Activated CD4-positive, CD25-positive, alpha-beta regulatory T cell treated with anti-CD3 and anti-CD28 coated beads, Interleukin-2, amount 50 U/mL, for 72 hours (primary cell): ENCODE measurements around the gene ZNF780B.
A peak's percentile ranks its signal among the peaks of the same experiment; 100 is the strongest.

ENCODE experiments used
- DNase-seq: peaks from one replicate; pipeline ENCODE4 v3.0.0; 2021

ZNF780B gene

DNA sequence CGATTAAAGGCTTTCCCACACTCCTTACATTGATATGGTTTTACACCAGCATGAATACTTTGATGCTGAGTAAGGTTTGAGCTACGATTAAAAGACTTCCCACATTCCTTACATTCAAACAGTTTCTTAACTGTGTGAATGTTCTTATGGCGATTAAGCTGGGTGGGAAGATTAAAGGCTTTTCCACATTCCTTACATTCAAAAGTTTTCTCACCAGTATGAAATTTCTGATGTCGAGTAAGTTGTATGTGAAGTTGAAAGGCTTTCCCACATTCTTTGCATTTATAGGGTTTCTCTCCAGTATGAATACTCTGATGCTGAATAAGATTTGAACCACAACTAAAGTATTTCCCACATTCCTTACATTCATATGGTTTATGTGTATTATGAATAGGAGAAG is 20.0 kb downstream of the ZNF780B start:
- DNase-seq, result no peak

DNA sequence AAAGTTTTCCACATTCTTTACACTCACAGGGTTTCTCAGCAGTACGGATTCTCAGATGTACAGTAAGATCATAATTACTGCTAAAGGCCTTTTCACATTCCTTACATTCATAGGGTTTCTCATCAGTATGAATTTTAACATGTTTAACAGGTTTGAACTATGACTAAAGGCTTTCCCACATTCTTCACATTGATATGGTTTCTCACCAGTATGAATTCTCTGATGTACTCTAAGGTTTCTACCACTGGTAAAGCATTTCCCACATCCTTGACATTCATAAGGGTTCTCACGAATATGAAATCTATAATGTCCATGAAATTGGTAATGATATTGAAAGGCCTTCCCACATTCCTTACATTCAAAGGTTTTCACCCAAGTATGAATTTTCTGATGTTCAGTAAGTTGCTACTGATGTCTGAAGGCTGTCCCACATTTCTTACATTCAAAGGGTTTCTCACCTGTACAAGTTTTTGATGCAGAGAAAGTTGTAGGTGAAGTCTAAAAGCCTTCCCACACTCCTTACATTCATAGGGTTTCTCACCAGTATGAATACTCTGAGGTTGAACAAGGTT is 22.0 kb downstream of the ZNF780B start:
- no peak for DNase-seq

DNA sequence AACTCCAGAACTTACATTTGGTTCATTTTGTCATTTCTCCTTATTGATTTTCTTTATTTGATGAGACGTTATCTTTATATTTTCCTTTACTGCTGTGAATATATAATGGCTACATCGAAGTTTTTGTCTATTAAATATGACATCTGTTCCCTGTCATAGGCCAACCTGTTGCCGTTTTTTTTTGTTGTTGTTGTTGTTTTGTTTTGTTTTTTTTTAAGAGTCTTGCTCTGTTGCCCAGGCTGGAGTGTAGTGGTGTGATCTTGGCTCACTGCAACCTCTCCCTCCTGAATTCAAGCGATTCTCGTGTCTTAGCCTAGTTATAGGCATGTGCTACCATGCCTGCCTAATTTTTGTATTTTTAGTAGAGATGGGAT is 29.4 kb downstream of the ZNF780B start:
- DNase-seq, result no peak

DNA sequence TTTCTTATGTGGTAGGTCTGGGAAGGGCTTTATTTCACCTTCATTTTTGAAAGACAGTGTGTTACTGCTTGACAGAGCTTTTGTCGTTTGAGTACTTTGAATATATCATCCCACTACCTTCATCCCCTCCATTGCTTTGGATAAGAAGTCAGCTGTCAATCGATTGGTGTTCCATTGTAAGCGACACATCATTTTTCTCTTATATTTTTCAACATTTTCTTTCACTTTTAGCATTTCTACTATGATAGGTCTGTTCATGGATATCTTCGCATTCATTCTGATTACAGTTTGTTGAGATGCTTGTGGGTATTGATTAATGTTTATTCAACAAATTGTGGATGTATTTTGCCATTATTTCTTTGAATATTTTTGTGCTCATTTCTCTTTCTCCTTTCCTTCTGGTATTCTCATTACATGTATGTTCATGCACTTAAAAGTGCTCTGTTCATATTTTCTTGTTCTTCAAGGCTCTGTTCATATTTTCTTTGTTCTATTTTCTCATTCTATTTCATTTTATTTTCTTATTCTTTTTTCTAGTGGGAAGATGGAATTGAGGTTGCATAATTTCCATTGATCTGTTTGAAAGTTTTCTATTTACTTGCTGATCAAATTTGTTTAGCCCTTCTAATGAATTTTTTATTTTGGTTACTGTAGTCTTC is 30.0 kb downstream of the ZNF780B start:
- no peak for DNase-seq

DNA sequence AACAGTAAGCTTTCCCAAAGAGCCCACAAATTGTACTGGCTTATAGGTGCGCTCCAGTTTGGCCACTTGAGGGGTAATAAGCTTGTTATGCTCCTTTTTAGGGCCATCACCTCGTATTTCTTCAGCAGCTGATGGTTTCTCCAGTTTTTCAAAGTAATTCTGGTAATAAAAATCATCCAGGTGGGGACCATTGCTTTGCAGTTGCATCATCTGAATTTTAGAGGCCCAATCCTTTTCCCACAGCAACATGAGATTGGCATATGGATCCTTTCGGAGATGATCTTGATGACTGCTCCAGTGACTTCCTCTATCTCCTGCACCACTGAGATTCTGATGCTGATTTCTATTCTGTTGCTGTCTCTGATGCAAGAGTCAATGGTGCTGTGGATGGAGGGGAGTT is 32.1 kb downstream of the ZNF780B start:
- DNase-seq, result no peak

DNA sequence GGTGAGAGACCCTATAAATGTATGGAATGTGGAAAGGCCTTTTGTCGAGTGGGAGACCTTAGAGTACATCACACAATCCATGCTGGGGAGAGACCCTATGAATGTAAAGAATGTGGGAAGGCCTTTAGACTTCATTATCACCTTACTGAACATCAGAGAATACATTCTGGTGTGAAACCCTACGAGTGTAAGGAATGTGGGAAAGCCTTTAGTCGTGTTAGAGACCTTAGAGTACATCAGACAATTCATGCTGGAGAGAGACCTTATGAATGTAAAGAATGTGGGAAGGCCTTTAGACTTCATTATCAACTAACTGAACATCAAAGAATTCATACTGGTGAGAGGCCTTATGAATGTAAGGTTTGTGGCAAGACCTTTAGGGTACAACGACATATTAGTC is 42.0 kb downstream of the ZNF780B start:
- no peak for DNase-seq

DNA sequence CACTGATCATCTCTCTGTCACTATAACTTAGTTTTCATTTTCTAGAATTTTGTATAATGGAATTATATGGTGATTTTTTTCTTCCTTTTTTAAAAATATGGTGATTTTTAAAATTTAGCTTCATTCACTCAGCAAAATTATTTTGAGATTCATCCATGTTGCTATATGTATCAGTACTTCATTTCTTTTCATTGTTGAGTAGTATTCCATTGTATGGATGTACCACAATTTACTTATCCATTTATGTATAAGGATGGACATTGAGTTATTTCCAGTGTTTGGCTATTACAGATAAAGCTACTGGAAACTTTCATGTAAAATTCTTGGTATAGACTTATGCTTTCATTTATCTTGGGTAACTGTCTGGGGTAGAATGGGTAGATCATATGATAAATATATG is 46.4 kb downstream of the ZNF780B start:
- DNase-seq, result no peak

DNA sequence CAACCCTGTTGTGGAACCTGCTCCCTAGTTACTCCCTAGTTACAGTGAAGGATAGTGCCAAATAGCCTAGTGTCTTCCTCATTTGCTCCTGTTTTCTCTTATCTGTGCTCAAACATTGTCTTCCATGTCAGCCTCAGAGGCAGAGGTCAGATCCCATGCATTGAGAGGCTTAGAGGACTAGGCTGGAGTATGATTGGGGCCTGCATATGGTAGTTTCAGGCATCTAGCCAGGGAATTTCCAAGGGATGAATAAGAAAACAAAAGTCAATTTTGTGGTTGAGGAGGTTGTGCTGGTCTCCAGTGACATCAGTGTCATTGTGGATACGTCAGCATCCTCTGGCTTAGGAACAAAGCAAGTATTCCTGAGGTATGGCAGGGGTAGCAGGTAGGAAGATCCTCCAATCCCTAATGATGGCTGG is 49.7 kb downstream of the ZNF780B start:
- no peak for DNase-seq

DNA sequence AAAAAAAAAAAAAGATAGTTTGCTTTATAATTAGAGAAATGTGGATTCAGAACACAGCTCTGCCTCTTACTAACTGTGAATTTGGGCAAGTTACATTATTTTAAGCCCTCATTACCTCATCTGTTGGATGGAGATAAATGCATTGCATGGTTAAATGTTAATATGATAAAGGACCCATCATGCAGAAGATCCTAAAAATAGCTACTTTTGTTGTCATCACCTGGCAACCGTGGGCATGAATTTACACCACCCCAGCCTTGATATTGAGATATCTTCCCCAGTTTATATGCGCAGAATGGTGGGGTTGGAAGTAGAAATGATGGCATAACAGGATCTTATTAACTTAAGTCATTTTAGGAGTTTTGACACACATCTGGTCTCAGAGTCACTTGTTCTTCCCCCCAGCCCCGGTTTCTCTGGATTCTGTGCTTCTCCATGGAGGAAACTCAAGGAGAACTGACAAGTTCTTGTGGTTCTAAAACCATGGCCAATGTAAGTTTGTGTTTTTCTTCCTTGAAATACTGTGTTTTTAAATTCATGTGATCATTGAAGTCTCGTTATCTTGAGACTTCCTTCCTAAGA is 50.2 kb downstream of the ZNF780B start:
- DNase-seq, result no peak

DNA sequence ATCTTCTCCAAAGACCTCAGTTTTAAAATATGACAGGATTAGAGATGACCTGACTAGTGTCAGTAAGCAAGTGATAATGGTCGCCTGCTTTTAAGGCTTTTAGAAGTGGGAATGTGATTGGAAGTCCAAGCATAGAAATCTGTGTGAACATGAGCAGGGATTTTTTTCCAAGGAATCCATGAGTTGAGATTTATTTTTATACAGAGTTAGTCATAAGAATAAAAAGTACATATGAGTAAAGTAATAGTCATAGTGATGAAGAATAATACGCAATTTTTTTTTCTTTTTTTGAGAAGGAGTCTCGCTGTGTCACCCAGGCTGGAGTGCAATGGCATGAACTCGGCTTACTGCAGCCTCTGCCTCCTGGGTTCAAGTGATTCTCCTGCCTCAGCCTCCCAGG is 57.5 kb downstream of the ZNF780B start:
- DNase-seq, result no peak

DNA sequence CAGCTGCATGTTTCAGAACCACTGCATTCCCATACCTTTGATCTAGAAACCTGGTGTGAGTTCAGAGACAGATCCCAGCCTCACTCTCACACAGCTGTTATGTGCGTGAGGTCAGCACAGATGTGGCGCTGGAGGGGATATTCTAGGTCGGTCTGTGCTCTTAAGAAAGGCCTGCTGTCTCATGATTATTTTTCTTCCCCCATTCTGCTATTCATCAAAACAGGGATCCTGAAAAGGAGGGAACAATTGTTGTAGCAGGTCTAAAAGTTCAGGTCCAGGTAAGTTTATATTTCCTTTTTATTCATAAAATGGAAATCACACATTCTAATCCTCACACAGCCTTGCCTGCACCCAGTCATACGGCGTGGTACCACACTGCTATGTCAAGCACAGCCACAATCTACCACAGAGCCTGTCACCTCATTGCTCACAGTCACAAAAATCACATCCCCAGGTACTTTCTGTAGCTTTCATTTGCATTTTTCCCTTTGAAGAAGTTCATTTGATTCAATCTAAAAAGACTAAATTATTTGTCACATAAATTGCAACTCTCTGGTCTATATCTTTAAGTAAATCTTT is 58.3 kb downstream of the ZNF780B start:
- no peak for DNase-seq

DNA sequence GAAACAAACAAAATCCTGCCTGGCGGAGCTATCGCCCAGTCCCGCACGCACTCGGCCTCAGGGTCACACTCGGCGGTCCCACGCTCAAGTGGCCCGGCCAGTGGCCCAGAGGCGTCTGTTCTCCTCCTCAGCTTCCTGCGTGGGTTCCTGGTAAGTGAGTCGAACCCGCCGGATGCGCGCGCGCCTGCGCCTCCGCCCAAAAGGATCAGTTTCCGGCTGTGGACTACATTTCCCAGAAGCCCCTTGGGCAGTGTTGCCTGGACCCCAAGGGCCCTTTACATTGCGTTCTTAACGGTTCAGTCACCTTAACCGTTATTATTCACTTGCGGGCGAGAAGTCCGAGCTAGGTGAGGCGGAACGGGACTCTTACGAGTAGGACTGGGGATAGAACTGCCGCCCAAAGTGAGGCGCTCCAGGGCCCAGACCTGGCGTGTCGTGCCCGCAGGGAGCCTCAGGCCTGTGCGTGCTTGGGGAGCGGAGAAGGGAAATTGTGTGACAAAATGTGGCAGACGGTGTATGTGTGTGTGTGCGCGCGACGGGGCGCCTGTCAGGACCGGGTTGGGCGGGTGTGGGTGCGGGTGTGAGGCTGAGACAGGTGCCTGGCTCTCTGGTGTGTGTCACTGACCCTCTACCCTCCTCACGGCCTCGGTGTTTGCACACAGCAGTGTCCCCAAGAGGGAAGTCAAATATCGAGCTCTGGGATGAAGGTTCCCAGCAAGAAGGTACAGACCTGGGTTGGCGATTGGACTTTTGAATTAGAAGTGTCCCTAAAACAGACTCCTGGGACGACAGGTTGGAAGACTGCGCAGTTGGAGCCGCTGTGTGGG is 59.0 kb downstream of the ZNF780B start, which contains the start of gene ZNF546:
Gene ZNF546 (plus strand): TSS at position 250 of the 827 bp plus-strand sequence. CDS start 1,267 bp downstream, outside the sequence.
- peak; percentile 86 for DNase-seq

DNA sequence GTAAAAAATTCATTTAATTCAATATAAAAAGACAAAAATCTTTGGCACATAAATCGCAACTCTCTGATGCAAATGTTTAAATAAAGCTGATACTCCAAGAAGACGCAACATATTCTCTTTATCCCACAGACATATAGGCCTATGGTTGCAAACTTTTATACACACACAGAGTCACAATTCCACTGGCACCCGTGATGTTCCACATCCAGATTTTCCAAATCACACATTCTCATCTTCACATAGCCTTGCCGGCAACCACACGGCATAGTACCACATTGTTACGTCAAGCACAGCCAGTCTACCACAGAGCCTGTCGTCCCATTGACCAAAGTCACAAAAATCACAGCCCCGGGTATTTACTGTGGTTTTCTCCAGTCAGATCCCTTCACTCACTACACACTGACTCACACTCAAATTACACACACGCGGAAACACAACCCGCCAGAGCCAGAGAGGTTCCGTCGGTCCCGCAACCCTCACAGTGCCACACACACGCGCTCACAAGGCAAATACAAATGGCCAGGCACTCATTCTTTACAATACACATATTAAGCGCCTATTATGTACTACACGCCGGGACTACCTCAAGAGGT is 59.7 kb downstream of the ZNF780B start:
- no peak for DNase-seq

DNA sequence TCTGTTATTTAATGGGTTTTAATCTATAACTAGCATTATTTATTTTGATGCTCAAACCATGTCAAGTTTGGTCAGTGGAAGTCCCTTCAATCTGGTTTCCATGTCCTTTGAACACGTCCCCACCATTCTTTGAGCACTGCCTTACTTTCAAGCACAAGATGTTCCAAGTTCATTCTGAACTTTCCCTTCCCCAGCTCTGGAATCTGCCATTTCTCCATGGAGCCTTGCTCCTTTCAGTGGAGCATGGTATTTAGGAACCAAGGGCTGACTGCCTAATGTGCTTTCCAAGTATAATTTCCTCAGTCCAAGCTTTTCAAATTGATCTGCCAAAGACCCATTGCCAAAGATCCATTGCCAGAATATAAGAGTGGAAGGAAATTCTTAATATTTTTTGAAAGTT is 60.2 kb downstream of the ZNF780B start:
- no peak for DNase-seq

DNA sequence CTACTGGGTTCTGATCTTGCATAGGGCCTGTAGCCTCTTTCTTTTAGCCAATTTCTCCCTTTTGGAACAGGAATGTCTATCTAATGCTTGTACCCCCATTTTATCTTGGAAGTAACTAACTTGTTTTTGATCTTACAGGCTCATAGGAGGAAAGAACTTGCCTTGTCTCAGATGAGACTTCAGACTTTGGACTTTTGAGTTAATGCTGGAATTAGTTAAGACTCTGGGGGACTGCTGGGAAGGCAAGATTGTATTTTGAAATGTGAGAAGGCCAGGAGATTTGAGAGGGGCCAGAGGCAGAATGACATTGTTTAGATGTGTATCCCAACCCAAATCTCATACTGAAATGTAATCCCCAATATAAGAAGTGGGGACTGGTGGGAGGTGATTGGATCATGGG is 61.7 kb downstream of the ZNF780B start:
- DNase-seq, result no peak

DNA sequence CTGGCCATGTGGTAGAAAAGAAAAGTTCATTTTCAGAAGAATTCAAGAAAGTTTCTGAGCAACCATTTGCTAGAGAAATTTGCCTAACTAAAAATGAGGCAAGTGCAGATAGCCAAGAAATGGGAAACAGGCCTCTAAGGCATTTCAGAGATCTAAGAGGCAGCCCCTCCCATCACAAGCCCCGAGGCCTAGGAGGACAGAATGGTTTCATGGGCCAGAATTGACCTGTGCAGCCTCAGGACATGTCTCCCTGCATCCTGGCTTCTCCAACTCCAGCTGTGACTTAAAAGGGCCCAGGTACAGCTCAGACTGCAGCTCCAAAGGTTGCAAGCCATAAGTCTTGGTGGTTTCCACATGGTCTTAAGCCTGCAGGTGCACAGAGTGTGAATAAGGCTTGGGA is 62.4 kb downstream of the ZNF780B start:
- DNase-seq, result no peak

DNA sequence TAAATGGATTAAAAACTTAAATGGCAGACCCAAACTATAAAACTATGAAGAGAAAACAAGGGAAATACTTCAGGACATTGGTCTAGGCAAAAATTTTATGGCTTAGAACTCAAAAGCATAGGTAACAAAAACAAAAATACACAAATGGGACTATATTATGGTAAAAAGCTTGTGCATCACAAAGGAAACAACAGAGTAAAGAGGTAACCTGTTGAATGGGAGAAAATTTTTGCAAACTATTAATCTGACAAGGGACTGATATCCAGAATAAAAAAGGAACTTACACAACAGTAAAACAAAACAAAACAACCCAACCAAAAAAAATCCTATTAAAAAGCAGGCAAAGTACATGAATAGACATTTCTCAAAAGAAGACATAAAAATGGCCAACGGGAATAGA is 68.4 kb downstream of the ZNF780B start:
- no peak for DNase-seq

DNA sequence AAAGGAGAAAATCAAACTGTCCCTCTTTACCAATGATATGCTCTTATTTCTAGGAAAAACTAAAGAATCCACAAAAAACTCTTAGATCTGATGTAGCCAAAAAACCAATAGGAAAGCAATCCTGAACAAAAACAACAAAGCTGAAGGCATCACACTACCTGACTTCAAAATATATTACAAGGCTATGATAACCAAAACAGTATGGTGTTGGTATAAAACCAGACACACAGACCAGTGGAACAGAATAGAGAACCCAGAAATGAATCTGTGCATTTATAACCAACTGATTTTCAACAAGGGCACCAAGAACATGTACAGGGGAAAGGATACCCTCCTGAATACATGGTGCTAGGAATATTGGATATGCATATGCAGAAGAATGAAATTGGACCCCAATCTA is 68.9 kb downstream of the ZNF780B start:
- no peak for DNase-seq

DNA sequence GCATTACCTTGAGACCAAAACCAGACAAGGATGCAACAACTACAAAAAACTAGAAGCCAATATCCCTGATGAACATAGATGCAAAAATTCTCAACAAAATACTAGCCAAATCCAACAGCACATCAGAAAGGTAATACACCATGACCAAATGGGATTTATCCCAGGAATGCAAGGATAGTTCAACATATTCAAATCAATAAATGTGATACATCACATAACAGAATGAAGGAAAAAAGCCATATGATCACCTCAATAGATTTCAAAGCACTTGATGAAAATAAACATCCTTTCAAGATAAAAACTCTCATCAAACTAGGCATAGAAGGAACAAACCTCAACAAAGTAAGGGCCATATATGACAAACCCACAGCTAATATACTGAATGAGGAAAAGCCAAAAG is 69.4 kb downstream of the ZNF780B start:
- DNase-seq, result no peak

DNA sequence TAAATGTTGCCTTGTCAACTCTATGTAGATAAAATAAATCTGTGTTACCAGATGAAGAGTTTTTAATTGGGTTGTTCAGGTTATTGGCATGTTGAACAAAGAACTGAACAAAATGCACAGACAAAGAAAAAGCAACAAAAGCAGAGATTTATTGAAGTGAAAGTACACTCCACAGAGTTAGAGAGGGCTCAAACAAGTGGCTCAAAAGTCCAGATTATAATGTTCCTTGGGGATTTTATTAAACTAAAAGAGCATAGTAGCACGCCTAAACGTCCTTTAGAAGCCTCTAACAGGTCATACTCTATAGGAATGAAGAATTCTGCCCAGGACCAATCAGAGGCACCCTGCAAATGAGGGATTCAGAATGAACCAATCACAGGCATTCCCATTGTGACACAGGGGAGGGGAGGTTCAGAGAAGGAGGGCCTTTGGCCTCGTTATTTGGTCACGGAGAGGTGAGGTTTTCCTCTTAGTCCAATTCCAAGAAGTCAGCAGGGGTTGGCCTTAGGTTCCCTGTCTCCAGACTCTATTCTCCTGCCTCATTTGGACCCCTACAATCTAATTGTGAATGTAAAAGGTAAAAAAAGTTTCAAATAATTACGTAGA is 72.2 kb downstream of the ZNF780B start:
- no peak for DNase-seq

DNA sequence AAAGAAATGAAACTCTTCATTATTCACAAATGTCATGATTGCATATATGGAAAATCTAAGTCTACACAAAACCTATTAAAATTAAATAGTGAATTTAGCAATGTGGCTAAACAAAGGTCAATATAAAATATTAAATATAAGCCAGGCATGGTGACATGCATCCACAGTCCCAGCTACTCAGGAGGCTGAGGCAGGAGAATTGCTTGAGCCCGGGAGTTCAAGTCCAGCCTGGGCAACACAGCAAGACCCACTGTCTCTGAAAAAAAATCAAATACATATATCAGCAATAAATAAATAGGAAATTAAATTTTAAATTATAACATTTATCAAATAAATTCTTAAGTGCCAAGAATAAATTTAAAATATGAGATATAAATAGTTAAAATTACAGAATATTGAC is 73.1 kb downstream of the ZNF780B start:
- no peak for DNase-seq
